ENCODE data around the gene CPNE7. TPM values are rescaled to one million over a fixed set of nuclear protein-coding genes. Genes with fewer than 3 reads are reported as not detected.

The CPNE7 gene
- total and polyA plus RNA-seq, 9 of the 15 experiments (the other 6 are each of a cell fraction or from before 2014, with no cell fraction given): 0.30 to 73.4 (median 32.7) TPM

DNA sequence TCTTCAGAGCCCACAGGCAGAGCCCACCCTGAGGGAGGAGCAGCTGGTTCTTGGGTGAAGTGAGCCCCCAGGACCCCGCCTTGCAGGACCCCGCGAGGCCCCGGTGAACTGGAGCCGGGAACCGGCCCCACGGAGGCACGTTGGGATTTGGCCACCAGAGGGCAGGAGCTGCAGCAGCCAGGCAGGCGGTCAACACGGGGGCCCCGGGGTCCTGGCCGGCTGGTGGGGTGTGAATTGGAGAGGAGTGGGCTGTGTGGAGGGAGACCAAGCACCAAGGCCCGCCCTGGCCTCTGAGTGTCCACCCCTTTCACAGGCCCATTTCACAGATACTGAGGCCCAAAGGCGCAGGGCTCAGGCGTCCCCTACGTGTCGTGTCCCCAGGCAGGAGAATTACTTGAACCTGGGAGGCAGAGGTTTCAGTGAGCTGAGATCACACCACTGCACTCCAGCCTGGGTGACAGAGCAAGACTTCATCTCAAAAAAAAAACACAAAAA lies 40.1 kb downstream of the CPNE7 start (continued):
- TF ChIP-seq, protein P1, sequence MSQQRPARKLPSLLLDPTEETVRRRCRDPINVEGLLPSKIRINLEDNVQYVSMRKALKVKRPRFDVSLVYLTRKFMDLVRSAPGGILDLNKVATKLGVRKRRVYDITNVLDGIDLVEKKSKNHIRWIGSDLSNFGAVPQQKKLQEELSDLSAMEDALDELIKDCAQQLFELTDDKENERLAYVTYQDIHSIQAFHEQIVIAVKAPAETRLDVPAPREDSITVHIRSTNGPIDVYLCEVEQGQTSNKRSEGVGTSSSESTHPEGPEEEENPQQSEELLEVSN (IDR thresholded peaks at IDR 0.05; ENCODE audit: borderline replicate concordance in 1 of 2, extremely low read depth in 1 of 2, insufficient read depth in 1 of 2, insufficient read length in 1 of 2, low read depth in 1 of 2, low read length in 1 of 2, poor library complexity in 1 of 2, severe bottlenecking in 1 of 2): peak in 1 of 2 experiments; percentile 26
- TF ChIP-seq, protein P2, sequence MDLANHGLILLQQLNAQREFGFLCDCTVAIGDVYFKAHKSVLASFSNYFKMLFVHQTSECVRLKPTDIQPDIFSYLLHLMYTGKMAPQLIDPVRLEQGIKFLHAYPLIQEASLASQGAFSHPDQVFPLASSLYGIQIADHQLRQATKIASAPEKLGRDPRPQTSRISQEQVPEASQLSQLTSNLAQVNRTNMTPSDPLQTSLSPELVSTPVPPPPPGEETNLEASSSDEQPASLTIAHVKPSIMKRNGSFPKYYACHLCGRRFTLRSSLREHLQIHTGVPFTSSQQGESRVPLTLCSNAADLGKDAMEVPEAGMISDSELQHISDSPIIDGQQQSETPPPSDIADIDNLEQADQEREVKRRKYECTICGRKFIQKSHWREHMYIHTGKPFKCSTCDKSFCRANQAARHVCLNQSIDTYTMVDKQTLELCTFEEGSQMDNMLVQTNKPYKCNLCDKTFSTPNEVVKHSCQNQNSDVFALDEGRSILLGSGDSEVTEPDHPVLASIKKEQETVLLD (IDR thresholded peaks at IDR 0.05): 0 out of 2 replicates have a peak, but pooled peaks have one; percentile 22
- TF ChIP-seq ZNF263 (CRISPR knock-in tag; IDR thresholded peaks at IDR 0.05; ENCODE audit: borderline replicate concordance): 0 out of 2 replicates have a peak, but pooled peaks have one; percentile 4
- TF ChIP-seq RBFOX2 (IDR thresholded peaks at IDR 0.05; ENCODE audit: low read depth, low read length): 0 out of 2 replicates have a peak, but pooled peaks have one; percentile 12
- 0 out of 2 replicates have a peak, but pooled peaks have one; percentile 14 for TF ChIP-seq RB1 (IDR thresholded peaks at IDR 0.05; ENCODE audit: low read depth)
- no peak for TF ChIP-seq KLF16 (IDR thresholded peaks at IDR 0.05)

GRCh38 chr16:89616623-89617022 lies 41.1 kb downstream of the CPNE7 start:
- Histone ChIP-seq H3K9ac (ENCODE audit: insufficient read depth in 1 of 2, low read depth in 2 of 2, low read length in 2 of 2) (peak overlapping the region in 1 of 2 experiments; percentile 26; a peak in 1 of 4 replicates), H3K4me1 (replicated peaks in 1 of 2; ENCODE audit: control insufficient read depth in 2 of 2, insufficient read depth in 2 of 2, low read length in 2 of 2) (peaks cover 0 to 57% of the 10 kb centered on the region in 2 experiments; a peak in 3 of 5 replicates), H3K9me3 (replicated peaks; ENCODE audit: control insufficient read depth, insufficient read depth, low read depth, low read length) (no peaks in the 10 kb centered on the region), H3K4me3 (no peak overlapping the region), H3K27me3 (ENCODE audit: control insufficient read depth in 2 of 2, insufficient read depth in 2 of 2, low read length in 2 of 2) (peaks cover 4 to 17% of the 10 kb centered on the region in 2 experiments; a peak in 4 of 5 replicates), H3K4me2 (ENCODE audit: insufficient read depth, low read length) (no peak overlapping the region), H4K20me1 (replicated peaks; ENCODE audit: control insufficient read depth, insufficient read depth, low read length) (no peaks in the 10 kb centered on the region), H3K9me1 (ENCODE audit: control insufficient read depth, insufficient read depth, low read length) (no peaks in the 10 kb centered on the region), H3K36me3 (ENCODE audit: control insufficient read depth, insufficient read depth, low read length) (no peaks in the 10 kb centered on the region), H2AFZ (ENCODE audit: low read depth, low read length) (peak overlapping the region; percentile 33; the same call in 1 of the 2 replicates), H3K27ac (ENCODE audit: extremely low read depth, low read depth, low read length) (no peak overlapping the region), H3K79me2 (ENCODE audit: control insufficient read depth, insufficient read depth, low read length) (no peaks in the 10 kb centered on the region)
- in situ Hi-C loops (cut with MboI): no loop called here
- no TSS peak for BruUV-seq (replicated peaks)
- ChIA-PET POLR2A (interaction anchor here (0.6 to 1.1 kb wide), 2 partner anchors 43 to 171 kb away, joined by 3 to 4 read pairs; no protein-coding TSS in a partner anchor), CTCF (ENCODE audit: low intra/inter-chr PET ratio) (no interaction called here)
- WGBS (ENCODE audit: insufficient coverage, low coverage, missing lambda C conversion rate): 79% methylated on average over 14 of the region's 20 CpGs
- no peak for FAIRE-seq
- ATAC-seq: no peak
- intact Hi-C loops (cut with micrococcal nuclease): no loop called here
- DNase-seq (ENCODE audit: extremely low read depth in 1 of 4, low spot score in 3 of 4): no peak
- peak; percentile 32; the same call in 1 of the 2 replicates for TF ChIP-seq EHMT2 (IDR thresholded peaks at IDR 0.05)
- TF ChIP-seq CREBBP (IDR thresholded peaks at IDR 0.05; ENCODE audit: low read depth, low read length): no peak
- TF ChIP-seq TCF7L2 (IDR thresholded peaks at IDR 0.05; ENCODE audit: low read depth, low read length): no peak
- peak; percentile 68 for TF ChIP-seq ZBTB33 (CRISPR knock-in tag; IDR thresholded peaks at IDR 0.05)
- TF ChIP-seq, protein P3, sequence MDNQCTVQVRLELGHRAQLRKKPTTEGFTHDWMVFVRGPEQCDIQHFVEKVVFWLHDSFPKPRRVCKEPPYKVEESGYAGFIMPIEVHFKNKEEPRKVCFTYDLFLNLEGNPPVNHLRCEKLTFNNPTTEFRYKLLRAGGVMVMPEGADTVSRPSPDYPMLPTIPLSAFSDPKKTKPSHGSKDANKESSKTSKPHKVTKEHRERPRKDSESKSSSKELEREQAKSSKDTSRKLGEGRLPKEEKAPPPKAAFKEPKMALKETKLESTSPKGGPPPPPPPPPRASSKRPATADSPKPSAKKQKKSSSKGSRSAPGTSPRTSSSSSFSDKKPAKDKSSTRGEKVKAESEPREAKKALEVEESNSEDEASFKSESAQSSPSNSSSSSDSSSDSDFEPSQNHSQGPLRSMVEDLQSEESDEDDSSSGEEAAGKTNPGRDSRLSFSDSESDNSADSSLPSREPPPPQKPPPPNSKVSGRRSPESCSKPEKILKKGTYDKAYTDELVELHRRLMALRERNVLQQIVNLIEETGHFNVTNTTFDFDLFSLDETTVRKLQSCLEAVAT (IDR thresholded peaks at IDR 0.05): peak in 1 of 2 experiments; percentile 80; a peak in 2 of 4 replicates

All from K562 (cell line).